GM23338 (cell line): ENCODE results near the gene NLRC5.

Source experiments
- CREB1 ChIP-seq: fragments of 250-450 bp; sonication (Bioruptor Pico); IDR thresholded peaks from 2 replicates; pipeline ENCODE4 v1.5.0; 2020; ENCODE audit warnings: low read depth, mild to moderate bottlenecking, moderate library complexity
- CTCF ChIP-seq, 2 experiments: fragments of 200-600 bp in 1 of 2; sonication (generic) in 1 of 2; conservative IDR thresholded peaks; 2 replicates each; pipeline versions ENCODE4 v1.5.1 to v1.6.1; 2016 to 2017; ENCODE audit warnings: antibody characterized with exemption in 2 of 2, low read depth in 2 of 2, mild to moderate bottlenecking in 2 of 2, moderate library complexity in 1 of 2
- EZH2 ChIP-seq: fragments of 200-600 bp; sonication (generic); IDR thresholded peaks from one replicate; pipeline ENCODE4 v1.8.0; 2017; ENCODE audit warnings: antibody characterized with exemption, mild to moderate bottlenecking, low read depth; ENCODE audit not compliant: unreplicated experiment
- EZH2phosphoT487 ChIP-seq: fragments of 200-600 bp; sonication (generic); IDR thresholded peaks from one replicate; pipeline ENCODE4 v1.8.1; 2018; ENCODE audit warnings: antibody characterized with exemption; ENCODE audit not compliant: unreplicated experiment
- NANOG ChIP-seq: IDR thresholded peaks from 2 replicates; pipeline ENCODE4 v1.6.1; 2016; ENCODE audit warnings: antibody characterized with exemption, borderline replicate concordance
- POLR2AphosphoS5 ChIP-seq: IDR thresholded peaks from 2 replicates; pipeline ENCODE4 v1.6.1; 2016; ENCODE audit warnings: antibody characterized with exemption, low read depth
- REST ChIP-seq: IDR thresholded peaks from one replicate; pipeline ENCODE4 v1.6.1; 2018; ENCODE audit warnings: antibody characterized with exemption; ENCODE audit not compliant: unreplicated experiment
- STAT1 ChIP-seq: IDR thresholded peaks from one replicate; pipeline ENCODE4 v1.6.1; 2016; ENCODE audit warnings: antibody characterized with exemption; ENCODE audit not compliant: unreplicated experiment
- TF ChIP-seq, protein P1 (sequence below): IDR thresholded peaks from 2 replicates; pipeline ENCODE4 v1.6.1; 2016; ENCODE audit warnings: antibody characterized with exemption

DNA sequence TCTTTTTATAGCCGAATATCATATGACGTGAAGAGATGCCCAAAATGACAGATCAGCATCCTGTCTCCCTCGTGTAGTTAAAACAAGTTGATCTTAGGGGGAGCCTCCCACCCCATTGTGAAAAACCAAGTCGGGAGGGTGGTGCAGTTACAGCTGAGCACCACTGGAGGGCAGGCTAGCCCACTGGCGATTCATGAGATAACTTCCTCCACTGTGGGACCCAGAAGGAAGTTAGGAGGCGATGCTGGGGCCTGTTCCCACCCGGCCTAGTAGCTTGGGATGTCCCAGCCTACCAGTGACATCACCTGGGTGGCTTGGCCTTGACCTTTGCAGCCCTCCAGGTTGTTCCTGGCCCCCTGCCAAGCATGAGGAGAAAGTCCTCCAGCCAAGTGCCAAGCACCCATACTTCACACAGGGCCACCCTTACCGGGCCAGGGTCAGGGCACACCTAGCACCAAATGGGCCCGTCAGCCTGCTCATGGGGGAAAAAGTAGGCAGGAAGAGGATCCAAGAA is 95.0 kb downstream of the NLRC5 start:
- TF ChIP-seq CTCF (conservative IDR thresholded peaks at IDR 0.05; ENCODE audit: low read depth in 2 of 2) (peak; percentile 94 to 96), EZH2 (no peak), NANOG (no peak), EZH2phosphoT487 (no peak), REST (no peak), STAT1 (no peak), POLR2AphosphoS5 (no peak), CREB1 (CRISPR knock-in tag) (no peak)
- TF ChIP-seq, protein P1, sequence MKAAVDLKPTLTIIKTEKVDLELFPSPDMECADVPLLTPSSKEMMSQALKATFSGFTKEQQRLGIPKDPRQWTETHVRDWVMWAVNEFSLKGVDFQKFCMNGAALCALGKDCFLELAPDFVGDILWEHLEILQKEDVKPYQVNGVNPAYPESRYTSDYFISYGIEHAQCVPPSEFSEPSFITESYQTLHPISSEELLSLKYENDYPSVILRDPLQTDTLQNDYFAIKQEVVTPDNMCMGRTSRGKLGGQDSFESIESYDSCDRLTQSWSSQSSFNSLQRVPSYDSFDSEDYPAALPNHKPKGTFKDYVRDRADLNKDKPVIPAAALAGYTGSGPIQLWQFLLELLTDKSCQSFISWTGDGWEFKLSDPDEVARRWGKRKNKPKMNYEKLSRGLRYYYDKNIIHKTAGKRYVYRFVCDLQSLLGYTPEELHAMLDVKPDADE, result no peak
